Measurements from ENCODE around the gene DRC1. TPM values are rescaled to one million over a fixed set of nuclear protein-coding genes. Genes with fewer than 3 reads are reported as not detected.

Gene DRC1
- total RNA-seq, 4 donors from 2014 or later, result not detected

GRCh38 chr2:26470601-26471260 is 69.0 kb downstream of the DRC1 start:
- intact Hi-C loops (cut with DNase I), result no loop called here
- H3K9me3 ChIP-seq, result peaks cover 0 to 12% (median 3%) of the 10 kb centered on the region in 3 donors
- no peak overlapping the region for H3K4me3 ChIP-seq
- no peak for DNase-seq
- no peaks in the 10 kb centered on the region for H3K4me1 ChIP-seq
- TF ChIP-seq, protein P1, sequence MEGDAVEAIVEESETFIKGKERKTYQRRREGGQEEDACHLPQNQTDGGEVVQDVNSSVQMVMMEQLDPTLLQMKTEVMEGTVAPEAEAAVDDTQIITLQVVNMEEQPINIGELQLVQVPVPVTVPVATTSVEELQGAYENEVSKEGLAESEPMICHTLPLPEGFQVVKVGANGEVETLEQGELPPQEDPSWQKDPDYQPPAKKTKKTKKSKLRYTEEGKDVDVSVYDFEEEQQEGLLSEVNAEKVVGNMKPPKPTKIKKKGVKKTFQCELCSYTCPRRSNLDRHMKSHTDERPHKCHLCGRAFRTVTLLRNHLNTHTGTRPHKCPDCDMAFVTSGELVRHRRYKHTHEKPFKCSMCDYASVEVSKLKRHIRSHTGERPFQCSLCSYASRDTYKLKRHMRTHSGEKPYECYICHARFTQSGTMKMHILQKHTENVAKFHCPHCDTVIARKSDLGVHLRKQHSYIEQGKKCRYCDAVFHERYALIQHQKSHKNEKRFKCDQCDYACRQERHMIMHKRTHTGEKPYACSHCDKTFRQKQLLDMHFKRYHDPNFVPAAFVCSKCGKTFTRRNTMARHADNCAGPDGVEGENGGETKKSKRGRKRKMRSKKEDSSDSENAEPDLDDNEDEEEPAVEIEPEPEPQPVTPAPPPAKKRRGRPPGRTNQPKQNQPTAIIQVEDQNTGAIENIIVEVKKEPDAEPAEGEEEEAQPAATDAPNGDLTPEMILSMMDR (IDR thresholded peaks at IDR 0.05), result no peak
- TF ChIP-seq POLR2A (IDR thresholded peaks at IDR 0.05), result no peak
- no peaks in the 10 kb centered on the region for H3K36me3 ChIP-seq
- H3K27ac ChIP-seq, result no peak overlapping the region
- WGBS, 2 donors, result 86 to 91% methylated on average over 6 to 9 of the region's 9 CpGs
- no peaks in the 10 kb centered on the region for H3K27me3 ChIP-seq

DNA sequence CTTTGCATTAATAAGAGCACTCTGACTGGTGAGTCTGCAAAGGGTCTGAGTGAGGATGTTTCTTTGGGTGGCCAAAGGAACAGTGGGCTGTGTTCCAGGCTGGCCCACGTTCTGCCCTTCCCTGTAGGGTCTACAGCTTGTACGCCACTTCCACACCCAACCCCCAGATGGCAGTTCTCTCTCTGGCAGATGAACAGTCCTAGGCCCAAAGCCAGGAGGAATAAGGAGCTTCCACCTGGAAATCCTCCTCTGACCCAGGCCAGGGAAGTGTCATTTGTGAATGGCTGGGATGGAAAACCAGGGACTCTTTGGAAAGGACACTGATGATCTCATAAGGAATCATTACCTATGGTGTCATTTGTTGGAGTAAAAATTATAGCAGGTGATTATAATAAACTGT is 69.6 kb downstream of the DRC1 start:
- intact Hi-C loops (cut with DNase I), result no loop called here
- Histone ChIP-seq H3K4me3 (no peak overlapping the region), H3K9me3 (peaks cover 0 to 12% (median 3%) of the 10 kb centered on the region in 3 donors), H3K27me3 (no peaks in the 10 kb centered on the region), H3K36me3 (no peaks in the 10 kb centered on the region), H3K27ac (no peak overlapping the region), H3K4me1 (no peaks in the 10 kb centered on the region)
- no peak for DNase-seq
- 17% methylated on average over 1 of the region's 2 CpGs; no CpG with 5 or more reads in 1 of the 2 donors for WGBS, 2 donors
- TF ChIP-seq POLR2A (IDR thresholded peaks at IDR 0.05), result no peak
- TF ChIP-seq, protein P1 (IDR thresholded peaks at IDR 0.05), result no peak

DNA sequence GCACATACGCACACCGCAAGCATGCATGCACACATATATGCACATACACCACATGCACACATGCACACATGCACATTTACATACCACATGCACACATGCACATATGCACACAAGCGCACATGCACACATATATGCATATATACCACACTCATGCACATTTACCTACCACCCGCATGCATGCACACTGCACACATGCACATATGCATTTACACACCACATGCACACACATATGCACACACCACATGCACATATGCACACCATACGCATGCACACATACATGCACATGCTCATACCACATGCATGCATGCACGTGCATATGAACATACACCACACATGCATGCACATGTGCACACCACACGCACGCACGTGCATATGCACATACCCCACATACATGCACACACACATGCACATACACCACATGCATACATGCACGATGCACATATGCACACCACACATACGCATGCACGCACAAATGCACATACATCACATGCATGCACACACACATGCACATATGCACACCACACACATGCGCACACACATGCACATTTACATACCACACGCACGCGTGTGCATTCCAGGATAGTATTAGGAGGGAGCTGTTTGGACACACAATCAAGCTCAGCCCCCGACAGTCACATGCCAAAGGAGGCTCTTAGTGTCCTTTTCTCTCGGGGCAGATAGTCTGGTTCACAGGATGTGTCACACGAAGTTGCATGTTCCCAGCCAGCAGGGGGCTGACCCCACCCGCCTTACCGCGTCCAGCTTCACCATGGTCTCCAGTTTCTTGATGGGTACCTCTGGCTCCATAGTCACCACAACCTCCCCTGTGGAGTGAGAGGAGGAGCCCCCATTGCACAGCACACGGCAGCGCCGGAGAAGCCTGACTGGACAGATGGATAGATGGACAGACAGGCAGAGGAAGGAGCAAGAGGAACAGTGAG is 70.3 kb downstream of the DRC1 start:
- H3K9me3 ChIP-seq, result peaks cover 0 to 12% (median 3%) of the 10 kb centered on the region in 3 donors
- TF ChIP-seq, protein P1 (IDR thresholded peaks at IDR 0.05), result no peak
- TF ChIP-seq POLR2A (IDR thresholded peaks at IDR 0.05), result no peak
- intact Hi-C loops (cut with DNase I), result no loop called here
- WGBS, 2 donors, result 85 to 87% methylated on average over 19 to 22 of the region's 25 CpGs
- no peaks in the 10 kb centered on the region for H3K36me3 ChIP-seq
- no peak overlapping the region for H3K27ac ChIP-seq
- no peak overlapping the region for H3K4me3 ChIP-seq
- H3K27me3 ChIP-seq, result no peaks in the 10 kb centered on the region
- no peak for DNase-seq
- no peaks in the 10 kb centered on the region for H3K4me1 ChIP-seq

DNA sequence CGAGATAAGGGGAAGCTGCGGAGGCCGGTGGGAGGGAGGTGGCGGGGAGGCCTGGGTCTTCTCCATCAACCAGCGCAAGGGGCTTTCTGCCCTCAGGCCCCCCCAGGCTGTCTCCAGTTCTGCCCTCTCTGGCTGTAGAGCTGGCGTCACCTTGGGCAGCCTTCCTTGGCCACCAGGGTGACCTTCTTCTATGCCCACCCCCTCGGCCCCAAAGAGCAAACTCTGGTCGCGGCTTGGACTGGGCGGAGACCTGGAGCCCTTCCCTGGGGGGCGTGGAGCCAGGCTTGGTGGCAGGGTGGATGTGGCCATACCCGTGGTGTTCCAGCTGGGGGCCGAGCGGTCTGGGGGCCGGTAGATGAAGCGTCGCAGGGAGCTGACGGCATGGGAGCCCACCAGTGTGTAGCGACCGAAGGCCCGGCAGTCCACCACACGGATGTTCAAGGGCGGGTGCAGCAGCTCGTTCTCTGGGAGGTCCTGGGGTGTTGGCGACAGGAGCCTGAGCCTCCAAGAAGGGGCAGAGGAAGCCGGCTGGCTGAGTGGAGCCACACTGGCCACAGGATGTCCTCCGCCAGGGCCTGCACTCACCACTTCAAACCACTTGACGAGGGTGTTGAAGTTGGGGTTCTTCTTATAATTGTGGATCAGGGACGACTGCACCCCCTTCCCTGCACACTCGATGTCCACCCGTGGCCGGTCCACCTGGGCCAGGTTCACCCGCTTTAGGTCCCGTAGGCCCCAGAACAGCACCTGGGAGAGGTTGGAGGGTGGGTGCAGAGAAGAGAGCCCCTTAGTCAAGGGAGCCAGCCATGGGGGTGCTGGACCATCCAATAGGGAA is 71.3 kb downstream of the DRC1 start:
- peaks cover 0 to 12% (median 3%) of the 10 kb centered on the region in 3 donors for H3K9me3 ChIP-seq
- no peaks in the 10 kb centered on the region for H3K36me3 ChIP-seq
- TF ChIP-seq POLR2A (IDR thresholded peaks at IDR 0.05), result no peak
- TF ChIP-seq, protein P1 (IDR thresholded peaks at IDR 0.05), result no peak
- peaks cover 0 to 6% (median 0%) of the 10 kb centered on the region in 3 donors for H3K4me1 ChIP-seq
- H3K27ac ChIP-seq, result no peak overlapping the region
- WGBS, 2 donors, result 87 to 92% methylated on average over 8 to 20 of the region's 34 CpGs
- H3K4me3 ChIP-seq, result no peak overlapping the region
- DNase-seq, result no peak
- H3K27me3 ChIP-seq, result no peaks in the 10 kb centered on the region
- intact Hi-C loops (cut with DNase I), result no loop called here

Measured in esophagus squamous epithelium (tissue), 5 donors.